ENCODE measurements around the gene DNM1L. TPM values are rescaled to one million over a fixed set of nuclear protein-coding genes. Genes with fewer than 3 reads are reported as not detected.

Gene DNM1L
- total RNA-seq, 2 experiments from 2014 or later, result 59.0 to 62.5 TPM

Other genes starting within 250 kb of the DNM1L start
- 10 to 100 TPM; 23.1 to 28.4 TPM for gene YARS2, start 76.6 kb downstream of the DNM1L start, total RNA-seq
- gene PKP2, start 217.5 kb downstream of the DNM1L start, total RNA-seq, result under 1 TPM; 0.21 to 0.36 TPM